GM12878 (cell line): ENCODE data around the gene DERA.

ENCODE experiments used
- CBX5 ChIP-seq: sonication (generic); IDR thresholded peaks from 2 replicates; pipeline ENCODE4 v1.6.1; 2016; ENCODE audit warnings: low read depth, moderate library complexity, mild to moderate bottlenecking, inconsistent platforms
- CTCF ChIP-seq, 3 experiments: IDR thresholded peaks in 2 of 3; conservative IDR thresholded peaks in 1 of 3; 2 replicates each; pipeline ENCODE4 v1.5.1; 2011; ENCODE audit warnings: low read depth in 3 of 3, low read length in 3 of 3, mild to moderate bottlenecking in 3 of 3, control low read depth in 2 of 3, moderate library complexity in 2 of 3, inconsistent platforms in 1 of 3, mixed read lengths in 1 of 3; ENCODE audit not compliant: control insufficient read depth in 2 of 3, insufficient read depth in 1 of 3; ENCODE audit errors: extremely low read depth in 1 of 3
- NFIC ChIP-seq: IDR thresholded peaks from 2 replicates; pipeline ENCODE4 v1.6.1; 2012; ENCODE audit warnings: low read depth, mild to moderate bottlenecking, inconsistent platforms, low read length, moderate library complexity
- NR2F1 ChIP-seq: fragments of 450-650 bp; conservative IDR thresholded peaks from 2 replicates; pipeline ENCODE4 v1.6.1; 2017; ENCODE audit warnings: mild to moderate bottlenecking
- POLR2AphosphoS5 ChIP-seq: IDR thresholded peaks from 2 replicates; pipeline ENCODE4 v1.6.1; 2011; ENCODE audit warnings: mild to moderate bottlenecking, low read length, inconsistent platforms
- RB1 ChIP-seq: fragments of 450-650 bp; formaldehyde crosslinking; IDR thresholded peaks from 2 replicates; pipeline ENCODE4 v1.6.1; 2017; ENCODE audit warnings: mild to moderate bottlenecking, borderline replicate concordance
- REST ChIP-seq: IDR thresholded peaks from 2 replicates; pipeline ENCODE4 v1.6.1; 2012; ENCODE audit warnings: mild to moderate bottlenecking, low read depth, low read length
- SREBF2 ChIP-seq: IDR thresholded peaks from 2 replicates; pipeline ENCODE4 v1.6.1; 2012; ENCODE audit warnings: mild to moderate bottlenecking, low read length
- TF ChIP-seq, protein P1 (sequence below): IDR thresholded peaks from 2 replicates; pipeline ENCODE4 v1.6.1; 2011; ENCODE audit warnings: low read depth, low read length, improper control_type of control experiment, borderline replicate concordance
- TF ChIP-seq, protein P2 (sequence below): fragments of 450-650 bp; IDR thresholded peaks from 2 replicates; pipeline ENCODE4 v1.6.1; 2017; ENCODE audit warnings: antibody characterized with exemption, mild to moderate bottlenecking, moderate library complexity

- TF ChIP-seq CTCF (IDR thresholded peaks at IDR 0.05 in 2 of 3, conservative IDR thresholded peaks at IDR 0.05 in 1 of 3; ENCODE audit: control insufficient read depth in 2 of 3, extremely low read depth in 1 of 3, insufficient read depth in 1 of 3, low read depth in 3 of 3, low read length in 3 of 3) (no peak), NR2F1 (no peak), POLR2AphosphoS5 (no peak), CBX5 (no peak), REST (no peak), NFIC (no peak), RB1 (no peak), SREBF2 (no peak)
- TF ChIP-seq, protein P1, sequence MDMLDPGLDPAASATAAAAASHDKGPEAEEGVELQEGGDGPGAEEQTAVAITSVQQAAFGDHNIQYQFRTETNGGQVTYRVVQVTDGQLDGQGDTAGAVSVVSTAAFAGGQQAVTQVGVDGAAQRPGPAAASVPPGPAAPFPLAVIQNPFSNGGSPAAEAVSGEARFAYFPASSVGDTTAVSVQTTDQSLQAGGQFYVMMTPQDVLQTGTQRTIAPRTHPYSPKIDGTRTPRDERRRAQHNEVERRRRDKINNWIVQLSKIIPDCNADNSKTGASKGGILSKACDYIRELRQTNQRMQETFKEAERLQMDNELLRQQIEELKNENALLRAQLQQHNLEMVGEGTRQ, result no peak
- TF ChIP-seq, protein P2, sequence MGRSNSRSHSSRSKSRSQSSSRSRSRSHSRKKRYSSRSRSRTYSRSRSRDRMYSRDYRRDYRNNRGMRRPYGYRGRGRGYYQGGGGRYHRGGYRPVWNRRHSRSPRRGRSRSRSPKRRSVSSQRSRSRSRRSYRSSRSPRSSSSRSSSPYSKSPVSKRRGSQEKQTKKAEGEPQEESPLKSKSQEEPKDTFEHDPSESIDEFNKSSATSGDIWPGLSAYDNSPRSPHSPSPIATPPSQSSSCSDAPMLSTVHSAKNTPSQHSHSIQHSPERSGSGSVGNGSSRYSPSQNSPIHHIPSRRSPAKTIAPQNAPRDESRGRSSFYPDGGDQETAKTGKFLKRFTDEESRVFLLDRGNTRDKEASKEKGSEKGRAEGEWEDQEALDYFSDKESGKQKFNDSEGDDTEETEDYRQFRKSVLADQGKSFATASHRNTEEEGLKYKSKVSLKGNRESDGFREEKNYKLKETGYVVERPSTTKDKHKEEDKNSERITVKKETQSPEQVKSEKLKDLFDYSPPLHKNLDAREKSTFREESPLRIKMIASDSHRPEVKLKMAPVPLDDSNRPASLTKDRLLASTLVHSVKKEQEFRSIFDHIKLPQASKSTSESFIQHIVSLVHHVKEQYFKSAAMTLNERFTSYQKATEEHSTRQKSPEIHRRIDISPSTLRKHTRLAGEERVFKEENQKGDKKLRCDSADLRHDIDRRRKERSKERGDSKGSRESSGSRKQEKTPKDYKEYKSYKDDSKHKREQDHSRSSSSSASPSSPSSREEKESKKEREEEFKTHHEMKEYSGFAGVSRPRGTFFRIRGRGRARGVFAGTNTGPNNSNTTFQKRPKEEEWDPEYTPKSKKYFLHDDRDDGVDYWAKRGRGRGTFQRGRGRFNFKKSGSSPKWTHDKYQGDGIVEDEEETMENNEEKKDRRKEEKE, result no peak
Measured at GRCh38 chr12:15995801-15996200, 84.7 kb downstream of the DERA start.
